GM12873 (cell line): Measurements from ENCODE around the gene MFSD8.

Source experiments
- TF ChIP-seq, protein P1 (sequence below): IDR thresholded peaks from 2 replicates; pipeline ENCODE4 v1.5.1; 2012; ENCODE audit warnings: low read depth, mild to moderate bottlenecking, moderate library complexity, low read length, control low read depth; ENCODE audit not compliant: insufficient read depth; ENCODE audit errors: missing control alignments

MFSD8 gene

DNA sequence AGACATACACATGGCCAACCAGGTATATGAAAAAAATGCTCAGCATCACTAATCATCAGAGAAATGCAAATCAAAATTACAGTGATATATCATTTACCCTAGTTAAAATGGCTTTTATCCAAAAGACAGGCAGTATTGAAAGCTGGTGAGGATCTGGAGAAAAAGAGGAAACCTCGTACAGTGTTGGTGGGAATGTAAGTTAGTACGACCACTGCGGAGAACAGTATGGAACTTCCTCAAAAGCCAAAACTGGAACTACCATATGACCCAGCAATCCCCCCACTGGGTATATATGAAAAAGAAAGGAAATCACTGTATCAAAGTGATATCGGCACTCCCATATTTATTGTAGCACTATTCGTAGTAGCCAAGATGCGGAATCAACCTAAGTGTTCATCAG, 23.7 kb upstream of the MFSD8 start:
- TF ChIP-seq, protein P1, sequence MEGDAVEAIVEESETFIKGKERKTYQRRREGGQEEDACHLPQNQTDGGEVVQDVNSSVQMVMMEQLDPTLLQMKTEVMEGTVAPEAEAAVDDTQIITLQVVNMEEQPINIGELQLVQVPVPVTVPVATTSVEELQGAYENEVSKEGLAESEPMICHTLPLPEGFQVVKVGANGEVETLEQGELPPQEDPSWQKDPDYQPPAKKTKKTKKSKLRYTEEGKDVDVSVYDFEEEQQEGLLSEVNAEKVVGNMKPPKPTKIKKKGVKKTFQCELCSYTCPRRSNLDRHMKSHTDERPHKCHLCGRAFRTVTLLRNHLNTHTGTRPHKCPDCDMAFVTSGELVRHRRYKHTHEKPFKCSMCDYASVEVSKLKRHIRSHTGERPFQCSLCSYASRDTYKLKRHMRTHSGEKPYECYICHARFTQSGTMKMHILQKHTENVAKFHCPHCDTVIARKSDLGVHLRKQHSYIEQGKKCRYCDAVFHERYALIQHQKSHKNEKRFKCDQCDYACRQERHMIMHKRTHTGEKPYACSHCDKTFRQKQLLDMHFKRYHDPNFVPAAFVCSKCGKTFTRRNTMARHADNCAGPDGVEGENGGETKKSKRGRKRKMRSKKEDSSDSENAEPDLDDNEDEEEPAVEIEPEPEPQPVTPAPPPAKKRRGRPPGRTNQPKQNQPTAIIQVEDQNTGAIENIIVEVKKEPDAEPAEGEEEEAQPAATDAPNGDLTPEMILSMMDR = no peak

DNA sequence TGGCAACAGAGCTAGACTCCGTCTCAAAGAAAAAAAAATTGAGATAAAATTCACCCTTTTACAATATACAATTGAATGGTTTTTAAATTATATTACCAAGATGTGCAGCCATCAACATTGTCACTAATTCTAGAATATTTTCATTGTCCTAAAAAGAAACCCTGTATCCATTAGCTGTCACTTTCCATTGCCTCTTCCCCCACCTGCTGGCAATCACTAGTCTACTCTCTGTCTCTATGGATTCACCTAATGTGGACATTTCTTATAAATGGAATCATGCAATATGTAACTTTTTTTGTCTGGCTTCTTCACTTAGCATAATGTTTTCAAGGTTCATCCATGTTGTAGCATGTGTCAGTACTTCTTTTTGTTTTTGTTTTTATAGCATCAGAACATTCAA, 21.0 kb upstream of the MFSD8 start:
- TF ChIP-seq, protein P1 = peak; percentile 8

DNA sequence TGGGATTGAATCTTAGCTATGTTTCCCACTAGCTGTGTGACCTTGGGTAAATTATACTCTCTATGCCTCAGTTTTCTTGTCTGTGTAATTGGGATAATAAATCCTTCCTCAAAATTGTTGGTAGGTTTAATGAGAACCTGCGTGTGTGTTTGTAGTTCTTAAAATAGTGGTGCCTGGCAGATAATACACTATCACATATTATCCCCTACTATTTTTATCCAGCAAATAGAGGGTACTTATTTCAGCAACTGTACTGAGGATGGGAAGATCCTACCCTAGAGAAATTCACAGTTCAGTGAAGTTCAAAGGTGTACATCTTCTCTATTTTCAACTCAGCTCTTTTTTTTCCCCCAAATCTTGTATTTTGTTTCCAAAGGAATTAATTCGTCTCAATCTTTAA, 17.5 kb upstream of the MFSD8 start:
- TF ChIP-seq, protein P1 = no peak

DNA sequence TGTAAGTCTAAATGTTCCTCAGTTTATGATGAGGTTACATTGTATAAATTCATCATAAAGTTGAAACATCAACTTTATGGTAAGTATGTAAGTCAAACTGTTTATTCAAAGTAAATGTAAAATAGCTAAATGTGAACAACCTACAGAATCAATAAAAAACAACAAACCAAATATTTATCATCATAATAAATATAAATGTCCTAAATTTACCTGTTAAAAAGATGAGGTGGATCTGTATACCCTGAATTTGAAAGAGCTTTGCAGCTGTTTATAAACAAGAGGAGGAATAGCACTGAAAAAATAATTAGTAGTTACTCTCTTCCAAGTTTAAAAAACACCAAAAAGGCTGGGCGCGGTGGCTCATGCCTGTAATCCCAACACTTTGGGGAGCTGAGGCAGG, 14.0 kb upstream of the MFSD8 start:
- TF ChIP-seq, protein P1 = no peak

DNA sequence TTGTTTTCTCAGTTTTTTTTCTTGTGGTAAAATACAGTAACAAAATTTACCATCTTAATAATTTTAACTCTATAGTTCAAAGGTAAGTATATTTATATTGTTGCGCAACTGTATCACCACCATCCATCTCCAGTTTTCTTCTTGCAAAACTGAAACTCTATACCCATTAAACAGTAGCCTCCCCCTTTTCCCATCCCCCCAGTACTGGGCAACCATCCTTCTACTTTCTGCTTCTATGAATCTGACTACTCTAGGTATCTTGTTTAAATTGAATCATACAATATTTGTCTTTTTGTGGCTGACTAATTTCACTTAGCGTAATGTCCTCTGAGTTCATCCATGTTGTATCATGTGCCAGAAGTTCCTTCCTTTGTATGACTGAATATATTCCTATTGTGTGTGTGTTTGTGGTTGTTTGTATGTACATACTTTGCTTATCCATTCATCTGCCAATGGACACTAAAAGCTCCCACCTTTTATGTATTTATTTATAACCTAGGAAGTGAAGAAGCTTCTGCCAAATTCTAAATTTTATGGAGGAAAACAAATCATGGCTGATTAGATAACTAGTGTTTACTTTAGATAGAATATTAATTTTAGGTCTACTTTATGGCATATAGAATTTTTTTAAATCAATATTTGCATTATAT, 10.3 kb upstream of the MFSD8 start:
- TF ChIP-seq, protein P1 = no peak

DNA sequence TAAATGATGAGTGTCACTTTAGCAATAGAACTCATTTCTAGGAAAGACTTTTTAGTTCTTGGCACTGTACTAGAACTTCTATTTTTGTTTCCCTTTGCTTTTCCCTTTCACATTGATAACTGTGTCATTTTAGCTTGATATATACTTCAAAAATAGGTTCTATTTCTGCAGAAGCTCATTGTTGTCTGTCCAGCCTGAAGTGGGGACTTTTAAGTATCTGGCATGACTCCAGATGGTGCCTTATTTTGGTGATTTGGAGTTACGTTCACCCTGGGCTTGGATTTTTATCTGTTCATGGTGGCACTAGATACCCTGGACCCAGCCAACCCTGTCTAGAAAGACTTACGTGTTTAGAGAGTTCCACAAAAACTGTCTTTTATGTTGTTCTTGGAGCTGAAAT, 3.6 kb upstream of the MFSD8 start:
- TF ChIP-seq, protein P1 = no peak

DNA sequence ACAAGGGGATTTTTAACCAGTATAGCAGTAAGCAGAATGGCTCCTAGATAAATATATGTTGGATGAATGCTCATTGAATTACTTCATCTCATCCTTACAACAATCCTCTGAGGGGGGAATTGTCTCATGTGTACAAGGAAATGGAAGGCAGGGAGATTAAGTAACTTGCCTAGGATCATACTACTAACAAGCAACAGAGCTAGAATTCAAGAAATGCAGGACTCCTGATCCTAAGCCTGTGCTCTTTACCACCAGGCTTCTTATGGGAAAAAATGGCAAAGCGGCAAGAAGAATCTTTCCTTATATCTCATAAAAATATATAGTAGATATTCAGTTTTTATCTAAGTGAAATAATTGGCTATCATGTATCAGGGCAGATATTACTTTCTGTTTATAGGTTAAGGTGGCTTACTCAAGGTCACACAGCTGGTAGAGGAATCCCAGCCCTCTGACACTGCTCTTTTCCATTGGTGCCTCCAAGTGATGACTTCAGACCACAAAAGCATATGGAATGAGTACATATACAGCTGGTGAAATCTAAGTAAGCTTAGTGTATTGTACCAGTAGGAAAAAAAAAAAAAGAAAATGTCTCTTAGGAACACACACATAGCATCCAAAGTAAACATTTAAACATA, 2.3 kb upstream of the MFSD8 start:
- TF ChIP-seq, protein P1 = no peak
